Stimulated activated CD8-positive, alpha-beta memory T cell treated with anti-CD3 and anti-CD28 coated beads, Interleukin-4, amount 100 ng/mL, for 48 hours (primary cell): ENCODE measurements around the gene PC.
A peak's percentile ranks its signal among the peaks of the same experiment; 100 is the strongest.

Experiments
- DNase-seq: peaks from one replicate; pipeline ENCODE4 v3.0.0-alpha.2; 2020

Gene PC

GRCh38 chr11:66864924-66865697 lies 93.1 kb downstream of the PC start:
- DNase-seq: no peak

- DNase-seq: no peak
These were observed 93.8 kb downstream of the PC start for GRCh38 chr11:66864172-66864901.

GRCh38 chr11:66863428-66864125 lies 94.6 kb downstream of the PC start:
- DNase-seq: no peak

GRCh38 chr11:66862559-66863037 lies 95.6 kb downstream of the PC start:
- DNase-seq: no peak

- DNase-seq: no peak
These were observed 96.2 kb downstream of the PC start for GRCh38 chr11:66861774-66862558.

GRCh38 chr11:66861038-66861773 lies 97.0 kb downstream of the PC start:
- no peak for DNase-seq

GRCh38 chr11:66860449-66860831 lies 97.7 kb downstream of the PC start:
- no peak for DNase-seq

- DNase-seq: no peak
These were observed 98.3 kb downstream of the PC start for GRCh38 chr11:66859686-66860448.

- DNase-seq: no peak
These were observed 99.1 kb downstream of the PC start for GRCh38 chr11:66858939-66859685.

- DNase-seq: no peak
These were observed 99.8 kb downstream of the PC start for GRCh38 chr11:66858186-66858938.

- DNase-seq: no peak
These were observed 100.3 kb downstream of the PC start for GRCh38 chr11:66857927-66858185.

GRCh38 chr11:66857234-66857926 lies 100.8 kb downstream of the PC start:
- DNase-seq: no peak

- DNase-seq: no peak
These were observed 101.5 kb downstream of the PC start, which contains the start of gene LRFN4 for GRCh38 chr11:66856496-66857233. Gene LRFN4, plus strand, starts transcription at chr11:66857064. Its CDS starts 681 bp downstream, at chr11:66857745.

- peak; percentile 89 for DNase-seq
These were observed 102.3 kb downstream of the PC start for GRCh38 chr11:66855574-66856495.

- no peak for DNase-seq
These were observed 103.4 kb downstream of the PC start for GRCh38 chr11:66854729-66855211.

GRCh38 chr11:66854231-66854661 lies 103.9 kb downstream of the PC start:
- DNase-seq: no peak
